HUES6 (cell line): Measurements from ENCODE around the gene ZBTB24.
A peak's percentile ranks its signal among the peaks of the same experiment; 100 is the strongest.

Experiments used
- H3K27ac ChIP-seq: 2 replicates; pipeline ENCODE4 v1.7.0; 2013; ENCODE audit warnings: low read depth, mild to moderate bottlenecking, low read length, inconsistent platforms
- H3K27me3 ChIP-seq: 2 replicates; pipeline ENCODE4 v1.6.1; 2013; ENCODE audit warnings: low read length; ENCODE audit not compliant: control insufficient read depth, insufficient read depth
- H3K36me3 ChIP-seq: 2 replicates; pipeline ENCODE4 v1.6.1; 2013; ENCODE audit warnings: low read length; ENCODE audit not compliant: control insufficient read depth, insufficient read depth
- H3K4me1 ChIP-seq: 2 replicates; pipeline ENCODE4 v1.6.1; 2013; ENCODE audit warnings: low read length; ENCODE audit not compliant: control insufficient read depth, insufficient read depth
- H3K4me3 ChIP-seq: 2 replicates; pipeline ENCODE4 v1.5.1; 2013; ENCODE audit warnings: low read depth, low read length
- H3K9ac ChIP-seq: one replicate; pipeline ENCODE4 v1.6.1; 2013; ENCODE audit warnings: mild to moderate bottlenecking, low read length
- H3K9me3 ChIP-seq: 2 replicates; pipeline ENCODE4 v1.6.1; 2013; ENCODE audit warnings: low read depth, low read length; ENCODE audit not compliant: control insufficient read depth, insufficient read depth

Gene ZBTB24

DNA sequence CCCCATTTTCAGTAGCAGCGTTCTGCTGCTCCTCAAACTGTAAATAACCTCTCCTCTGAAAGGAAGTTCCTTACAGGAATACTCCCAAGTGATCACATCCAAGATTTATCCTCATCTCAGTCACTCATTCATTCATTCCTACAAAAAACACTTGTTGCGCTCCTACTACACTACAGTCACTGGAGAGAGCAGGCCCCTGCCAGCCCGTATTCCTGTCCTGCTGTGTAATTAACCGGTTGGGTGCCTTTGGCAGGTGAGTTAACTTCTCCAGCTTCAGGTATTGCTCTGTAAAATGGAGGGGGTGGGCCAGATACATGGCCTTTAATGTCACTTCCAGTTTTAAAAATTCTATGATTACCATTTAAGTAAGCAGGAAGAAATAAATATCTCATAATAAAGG is 15.0 kb upstream of the ZBTB24 start:
- H3K4me1 ChIP-seq, result peaks cover 8% of the 10 kb centered on the region
- H3K9ac ChIP-seq, result no peak overlapping the region
- no peaks in the 10 kb centered on the region for H3K27me3 ChIP-seq
- no peaks in the 10 kb centered on the region for H3K9me3 ChIP-seq
- H3K36me3 ChIP-seq, result no peaks in the 10 kb centered on the region
- no peak overlapping the region for H3K4me3 ChIP-seq
- no peak overlapping the region for H3K27ac ChIP-seq

DNA sequence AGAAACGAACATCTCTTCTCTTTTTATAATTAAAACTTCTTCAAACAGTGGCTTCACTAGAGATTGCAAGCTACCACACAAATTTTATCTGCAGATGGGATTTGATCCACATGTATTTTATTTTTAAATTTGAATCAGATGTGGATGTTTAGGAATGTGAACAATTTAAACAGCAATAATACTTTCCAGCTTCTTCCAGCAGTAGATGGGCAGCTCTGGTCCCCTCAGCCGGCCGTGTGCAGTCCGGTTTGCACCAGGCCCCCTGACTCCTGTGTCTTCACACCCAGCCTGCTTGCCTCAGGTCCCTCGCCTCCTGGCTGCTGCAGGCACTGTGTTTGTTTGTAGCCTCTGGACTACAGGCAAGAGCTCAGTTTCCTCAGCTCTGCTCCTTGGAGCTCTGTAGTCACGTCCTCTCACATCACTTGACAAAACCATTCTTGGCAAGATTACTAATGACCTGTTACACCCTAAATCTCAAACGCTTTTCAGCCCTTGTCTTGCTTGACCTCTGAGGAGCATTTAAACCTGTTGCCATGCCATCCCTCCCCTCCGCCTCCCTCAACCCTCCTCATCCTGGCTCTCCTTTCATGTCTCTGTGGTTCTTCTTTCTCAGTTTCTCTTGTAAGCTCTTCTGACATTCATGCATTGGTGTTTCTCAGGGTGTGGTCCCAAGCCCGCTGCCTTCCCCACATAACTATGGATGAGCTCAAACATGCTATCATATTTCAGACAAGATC is 13.2 kb upstream of the ZBTB24 start:
- Histone ChIP-seq H3K4me3 (no peak overlapping the region), H3K27ac (no peak overlapping the region), H3K4me1 (peaks cover 17% of the 10 kb centered on the region), H3K27me3 (no peaks in the 10 kb centered on the region), H3K36me3 (no peaks in the 10 kb centered on the region), H3K9me3 (no peaks in the 10 kb centered on the region), H3K9ac (no peak overlapping the region)

DNA sequence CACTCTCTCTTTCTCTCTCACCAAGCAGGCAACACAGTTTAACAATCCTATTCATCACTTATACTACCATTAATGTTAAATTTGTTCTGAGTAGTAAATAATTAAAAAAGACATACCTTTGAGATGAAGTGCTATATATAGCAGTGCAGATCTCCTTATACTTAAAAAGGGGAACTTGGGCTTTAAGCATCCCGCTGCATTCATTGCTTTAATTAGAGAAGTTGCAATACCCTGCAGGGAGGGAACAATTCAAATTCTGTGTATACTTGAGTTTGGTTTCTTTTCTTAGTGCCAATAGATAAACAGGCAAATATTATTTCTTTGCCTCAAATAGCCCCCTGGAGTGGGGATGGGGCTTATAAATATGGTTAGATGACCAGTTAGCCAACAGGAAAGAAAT is 10.8 kb upstream of the ZBTB24 start:
- Histone ChIP-seq H3K9ac (no peak overlapping the region), H3K4me1 (peaks cover 27% of the 10 kb centered on the region), H3K4me3 (no peak overlapping the region), H3K36me3 (no peaks in the 10 kb centered on the region), H3K27ac (no peak overlapping the region), H3K9me3 (no peaks in the 10 kb centered on the region), H3K27me3 (no peaks in the 10 kb centered on the region)

DNA sequence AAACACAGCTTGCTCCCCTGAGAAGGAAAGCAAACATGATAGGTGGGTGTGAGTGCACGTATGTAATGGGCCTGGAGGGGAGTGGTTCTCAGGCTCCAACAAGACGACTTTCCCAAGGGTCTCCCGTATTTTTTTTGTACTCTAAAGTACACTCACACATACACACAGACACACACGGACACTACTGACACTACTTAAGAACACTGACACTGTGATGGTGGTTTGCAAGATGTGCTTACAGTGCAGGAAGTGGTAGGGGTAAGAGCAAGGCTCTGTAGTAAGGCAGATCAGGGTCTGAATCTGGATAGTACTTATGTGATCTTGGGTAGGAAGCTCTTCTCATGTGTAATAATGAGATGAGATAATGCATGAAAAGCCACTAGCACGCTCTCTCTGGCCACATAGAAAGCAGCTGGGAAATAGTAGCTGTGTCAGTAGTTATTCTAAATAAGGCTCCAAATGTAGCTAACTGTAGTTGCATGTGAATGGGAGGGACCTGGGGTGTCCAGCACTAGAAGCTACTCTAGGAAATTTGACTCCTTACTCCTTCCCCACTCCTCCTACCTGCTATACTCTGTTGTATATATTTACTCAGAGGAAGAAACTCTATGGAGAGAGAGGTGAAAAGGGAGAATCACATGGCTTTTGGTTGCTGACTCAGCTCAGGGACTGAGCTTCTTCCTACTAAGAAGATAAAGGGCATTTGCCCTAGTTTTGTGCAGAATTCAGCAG is 8.4 kb upstream of the ZBTB24 start:
- Histone ChIP-seq H3K27me3 (no peaks in the 10 kb centered on the region), H3K36me3 (no peaks in the 10 kb centered on the region), H3K27ac (no peak overlapping the region), H3K9me3 (no peaks in the 10 kb centered on the region), H3K4me1 (peaks cover 27% of the 10 kb centered on the region), H3K4me3 (0 out of 2 replicates have a peak overlapping the region, but pooled peaks have one; percentile 2), H3K9ac (no peak overlapping the region)

DNA sequence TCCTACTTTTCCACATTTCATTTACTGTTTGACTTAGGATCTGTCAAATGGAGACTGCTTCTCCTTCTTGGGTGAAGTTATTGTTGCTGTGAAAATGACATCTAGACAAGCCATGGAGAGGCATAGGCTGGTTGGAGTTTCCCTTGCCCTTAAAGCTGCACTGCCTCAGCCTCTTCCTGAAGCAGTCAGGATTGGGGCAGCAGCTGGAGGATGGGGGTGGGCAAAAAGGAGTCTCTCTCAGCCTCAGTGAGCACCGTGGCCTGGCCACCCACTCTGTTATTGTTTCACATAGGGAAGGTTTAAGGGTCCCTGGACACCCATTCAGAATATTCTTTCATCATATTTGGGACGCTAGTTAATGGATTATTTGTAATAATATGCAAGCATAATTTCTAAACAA is 7.7 kb upstream of the ZBTB24 start:
- Histone ChIP-seq H3K9me3 (no peaks in the 10 kb centered on the region), H3K27me3 (no peaks in the 10 kb centered on the region), H3K4me3 (no peak overlapping the region), H3K27ac (no peak overlapping the region), H3K36me3 (no peaks in the 10 kb centered on the region), H3K9ac (no peak overlapping the region), H3K4me1 (peaks cover 27% of the 10 kb centered on the region)

DNA sequence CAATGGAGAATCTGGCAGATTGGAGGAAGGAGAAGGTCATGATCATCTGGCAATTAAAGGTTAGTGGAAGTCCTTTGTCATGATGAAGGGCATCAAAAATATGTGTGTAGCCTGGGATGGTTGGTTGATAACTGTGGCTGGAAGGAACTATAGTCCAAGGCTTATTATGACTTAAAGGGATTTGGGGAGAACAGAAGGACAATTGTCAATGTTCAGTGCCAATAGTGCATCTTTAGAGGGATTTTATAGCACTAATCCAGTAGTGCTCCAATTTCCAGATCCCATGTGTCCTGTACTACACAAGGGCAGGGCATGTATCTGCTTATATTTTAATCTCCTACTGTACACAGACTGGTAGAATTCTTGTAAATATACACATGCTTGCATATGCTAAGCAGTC is 5.0 kb upstream of the ZBTB24 start:
- no peaks in the 10 kb centered on the region for H3K36me3 ChIP-seq

DNA sequence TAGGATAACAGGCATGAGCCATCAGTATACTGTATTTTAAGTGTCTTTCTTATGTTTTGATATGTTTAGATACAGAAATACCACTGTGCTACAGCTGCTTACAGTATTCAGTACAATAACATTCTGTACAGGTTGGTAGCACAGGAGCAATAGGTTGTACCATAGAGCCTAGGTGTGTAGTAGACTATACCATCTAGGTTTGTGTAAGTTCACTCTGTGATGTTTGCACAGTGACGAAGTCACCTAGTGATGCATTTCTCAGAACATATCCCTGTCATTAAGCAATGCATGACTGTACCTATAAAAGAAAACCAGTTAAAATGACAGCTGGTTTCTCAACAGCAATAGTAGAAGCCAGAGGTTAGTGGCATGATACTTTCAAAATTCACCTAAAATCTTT is 3.0 kb upstream of the ZBTB24 start:
- peaks cover 9% of the 10 kb centered on the region; the same call in 1 of the 2 replicates for H3K27me3 ChIP-seq
- H3K9ac ChIP-seq, result no peak overlapping the region
- no peaks in the 10 kb centered on the region for H3K9me3 ChIP-seq
- no peak overlapping the region for H3K27ac ChIP-seq
- peaks cover 19% of the 10 kb centered on the region for H3K4me1 ChIP-seq
- H3K4me3 ChIP-seq, result no peak overlapping the region
- H3K36me3 ChIP-seq, result peaks cover 10% of the 10 kb centered on the region

More for the DNA sequence above, 5.0 kb upstream of the ZBTB24 start:
- H3K4me3 ChIP-seq, result no peak overlapping the region
- no peak overlapping the region for H3K9ac ChIP-seq
- no peaks in the 10 kb centered on the region for H3K9me3 ChIP-seq
- no peak overlapping the region for H3K27ac ChIP-seq
- peaks cover 9% of the 10 kb centered on the region; the same call in 1 of the 2 replicates for H3K27me3 ChIP-seq
- peaks cover 19% of the 10 kb centered on the region for H3K4me1 ChIP-seq

DNA sequence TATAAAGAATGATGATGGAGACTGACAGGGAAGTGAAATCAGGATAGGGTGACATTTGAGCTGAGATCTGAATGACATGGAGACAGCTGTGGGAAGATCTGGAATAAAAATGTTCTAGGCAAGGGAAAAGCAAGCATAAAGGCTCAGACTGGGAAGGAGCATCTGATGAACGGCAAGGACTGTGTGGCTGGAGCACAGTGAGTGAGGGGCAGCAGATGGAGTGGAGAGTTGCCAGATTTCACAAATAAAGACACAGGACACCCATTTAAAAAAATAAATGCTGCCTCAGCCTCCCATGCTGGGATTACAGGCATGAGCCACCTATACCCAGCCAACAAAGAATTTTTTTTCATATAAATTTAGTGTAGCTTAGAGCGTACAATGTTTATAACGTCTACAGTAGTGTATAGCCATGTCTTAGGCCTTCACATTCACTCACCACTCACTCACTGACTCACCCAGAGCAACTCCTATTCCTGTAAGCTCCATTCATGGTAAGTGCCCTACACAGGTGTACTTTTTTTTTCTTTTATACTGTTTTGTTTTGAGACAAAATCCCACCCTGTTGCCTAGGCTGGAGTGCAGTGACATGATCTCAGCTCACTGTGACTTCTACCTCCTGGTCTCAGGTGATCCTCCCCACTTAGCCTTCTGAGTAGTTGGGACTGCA is 2.4 kb upstream of the ZBTB24 start:
- H3K27me3 ChIP-seq, result peaks cover 9% of the 10 kb centered on the region; the same call in 1 of the 2 replicates

DNA sequence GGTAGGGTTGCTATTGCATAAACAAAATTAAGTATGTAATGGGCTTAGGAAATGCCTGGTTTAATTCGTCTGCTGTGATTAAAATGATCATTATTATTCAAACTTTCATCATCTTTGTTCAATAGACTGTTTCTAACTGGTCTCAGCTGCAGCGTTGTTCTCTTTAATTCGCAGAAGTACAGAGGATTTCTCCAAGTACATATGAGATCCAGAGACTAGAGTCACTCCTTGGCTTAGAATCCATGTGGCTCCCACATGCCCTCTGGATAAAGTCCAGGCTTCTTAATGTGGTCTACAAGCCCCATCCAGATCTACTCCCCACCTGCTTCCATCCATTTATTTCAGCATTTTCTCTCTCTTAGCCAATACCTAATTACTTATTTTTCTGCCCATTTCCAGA is 1.1 kb upstream of the ZBTB24 start:
- Histone ChIP-seq H3K27me3 (peaks cover 9% of the 10 kb centered on the region; the same call in 1 of the 2 replicates), H3K9me3 (no peaks in the 10 kb centered on the region), H3K4me3 (peak overlapping the region; percentile 75), H3K27ac (no peak overlapping the region), H3K36me3 (peaks cover 23% of the 10 kb centered on the region), H3K4me1 (peaks cover 21% of the 10 kb centered on the region), H3K9ac (no peak overlapping the region)

More for the DNA sequence above, 2.4 kb upstream of the ZBTB24 start:
- Histone ChIP-seq H3K27ac (no peak overlapping the region), H3K9ac (no peak overlapping the region), H3K36me3 (peaks cover 17% of the 10 kb centered on the region), H3K4me3 (no peak overlapping the region), H3K9me3 (no peaks in the 10 kb centered on the region), H3K4me1 (peaks cover 19% of the 10 kb centered on the region)

DNA sequence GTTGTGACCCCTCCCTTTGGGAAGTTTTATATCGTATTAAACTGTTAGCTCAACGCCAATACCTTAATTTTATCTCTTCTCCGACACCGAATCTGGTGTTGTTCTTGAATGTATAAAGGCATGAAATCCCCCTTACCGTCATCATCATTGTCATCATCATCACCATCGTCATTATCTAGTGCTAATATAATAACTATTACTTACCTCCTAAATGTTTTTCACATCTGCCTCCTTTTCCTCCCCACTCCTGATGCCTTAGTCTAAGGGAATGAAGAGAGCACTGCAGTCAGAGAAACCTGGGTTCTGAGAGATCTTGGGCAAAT is 677 bp upstream of the ZBTB24 start:
- Histone ChIP-seq H3K4me3 (peak overlapping the region; percentile 75), H3K9ac (no peak overlapping the region), H3K27me3 (peaks cover 9% of the 10 kb centered on the region; the same call in 1 of the 2 replicates), H3K27ac (no peak overlapping the region), H3K4me1 (peaks cover 23% of the 10 kb centered on the region), H3K36me3 (peaks cover 23% of the 10 kb centered on the region), H3K9me3 (no peaks in the 10 kb centered on the region)

DNA sequence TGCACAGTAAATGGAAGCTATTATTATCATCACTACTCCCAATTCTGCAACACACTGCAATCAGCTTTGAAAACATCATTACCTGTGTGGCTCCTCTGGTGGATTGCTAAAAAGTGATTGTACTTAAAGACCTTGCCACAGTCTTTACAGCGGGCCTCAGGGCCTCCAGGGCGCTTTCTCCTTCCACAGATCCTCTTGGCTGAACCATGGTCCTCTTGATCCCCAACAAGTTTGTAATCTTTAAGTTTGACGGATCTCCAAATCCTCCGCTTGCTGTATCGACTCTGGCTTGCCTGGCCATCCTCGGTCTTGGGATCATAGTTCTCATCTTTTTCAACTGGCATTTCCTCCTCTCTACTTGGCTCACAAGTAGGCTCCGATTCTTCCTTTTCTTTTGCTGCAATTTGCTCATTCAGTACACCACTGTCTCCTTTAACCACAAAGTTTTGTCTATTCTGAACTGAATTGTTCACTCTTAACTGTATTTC is 2.0 kb downstream of the ZBTB24 start:
- Histone ChIP-seq H3K4me1 (peaks cover 29% of the 10 kb centered on the region), H3K4me3 (peak overlapping the region; percentile 38), H3K9ac (no peak overlapping the region), H3K27ac (no peak overlapping the region), H3K27me3 (peaks cover 9% of the 10 kb centered on the region; the same call in 1 of the 2 replicates), H3K36me3 (peaks cover 38% of the 10 kb centered on the region), H3K9me3 (no peaks in the 10 kb centered on the region)
